ENCODE measurements around the gene ITPA.

DNA sequence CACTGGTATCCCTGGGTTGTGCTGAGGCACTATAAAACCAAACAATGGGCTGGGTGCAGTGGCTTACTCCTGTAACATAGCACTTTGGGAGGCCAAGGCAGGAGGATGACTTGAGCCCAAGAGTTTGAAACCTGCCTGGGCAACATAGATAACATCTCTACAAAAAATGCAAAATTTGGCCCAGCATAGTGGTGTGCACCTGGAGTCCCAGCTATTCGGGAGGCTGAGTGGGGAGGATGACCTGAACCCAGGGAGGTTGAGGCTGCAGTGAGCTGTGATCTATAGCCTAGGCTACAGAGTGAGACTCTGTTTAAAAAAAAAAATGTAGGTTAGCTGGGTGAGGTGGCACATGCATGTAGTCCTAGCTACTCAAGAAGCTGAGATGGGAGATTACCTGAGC is 37.4 kb downstream of the ITPA start:
- TF ChIP-seq CTCF (IDR thresholded peaks at IDR 0.05) (no peak), EZH2 (IDR thresholded peaks at IDR 0.05; ENCODE audit: borderline replicate concordance, insufficient read depth, low read depth, low read length, poor library complexity, severe bottlenecking) (no peak)

Measured in B cell (primary cell).